NCI-H345 treated with DMSO at 0.1 percent for 48 hours (cell line): ENCODE measurements around the gene ARL6IP6.

Experiments
- DNase-seq: peaks from one replicate; lab custom pipeline; 2025; ENCODE audit not compliant: unreplicated experiment; lab: John Stamatoyannopoulos, UW

Gene ARL6IP6

DNA sequence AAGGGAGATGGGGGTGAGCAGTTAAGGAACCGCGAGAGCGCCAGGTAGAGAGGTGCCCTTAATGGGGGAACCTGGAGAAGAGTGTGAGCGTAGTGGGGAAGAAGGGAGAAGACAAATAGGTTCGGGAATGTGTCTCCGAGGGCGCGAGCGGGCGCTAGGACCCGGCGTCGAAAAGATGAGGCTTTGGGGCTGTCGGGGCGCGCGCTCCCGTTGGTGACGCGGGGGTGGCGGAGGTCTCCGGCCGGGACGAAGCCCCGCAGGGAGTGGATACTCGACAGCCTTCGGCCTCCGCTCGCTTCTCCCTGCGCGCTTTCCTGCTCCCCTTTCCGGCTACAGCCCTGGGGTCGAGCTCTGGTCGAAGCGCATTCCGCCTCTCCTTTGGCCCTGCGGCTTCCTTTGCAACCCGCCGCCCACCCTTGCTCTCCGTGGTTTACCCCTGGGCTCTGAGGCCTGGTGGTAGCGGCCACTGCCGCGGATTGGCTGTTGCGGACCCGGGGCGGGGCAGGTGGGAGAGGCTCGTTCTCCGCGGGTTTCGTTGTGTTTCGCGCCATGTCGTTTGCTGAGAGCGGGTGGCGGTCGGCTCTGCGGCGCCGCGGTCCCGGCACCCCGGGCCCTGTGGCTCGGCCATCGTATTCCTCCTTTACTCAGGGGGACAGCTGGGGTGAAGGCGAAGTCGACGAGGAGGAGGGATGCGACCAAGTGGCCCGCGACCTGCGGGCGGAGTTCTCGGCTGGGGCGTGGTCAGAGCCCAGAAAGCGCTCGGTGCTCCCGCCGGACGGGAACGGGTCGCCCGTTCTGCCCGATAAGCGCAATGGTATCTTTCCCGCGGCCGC lies at the start of gene ARL6IP6:
ARL6IP6 (plus strand) TSS at position 545 of the 833 bp plus-strand sequence; CDS start at position 550, 5 bp downstream.
- peak; percentile 93 for DNase-seq

GRCh38 chr2:152674334-152674733 lies 44.1 kb upstream of the ARL6IP6 start:
- DNase-seq: no peak

- no peak for DNase-seq
Measured at GRCh38 chr2:152676461-152676860, 42.0 kb upstream of the ARL6IP6 start.

- no peak for DNase-seq
Measured at GRCh38 chr2:152678808-152679207, 39.6 kb upstream of the ARL6IP6 start.

GRCh38 chr2:152682663-152683062 lies 35.8 kb upstream of the ARL6IP6 start:
- no peak for DNase-seq

DNA sequence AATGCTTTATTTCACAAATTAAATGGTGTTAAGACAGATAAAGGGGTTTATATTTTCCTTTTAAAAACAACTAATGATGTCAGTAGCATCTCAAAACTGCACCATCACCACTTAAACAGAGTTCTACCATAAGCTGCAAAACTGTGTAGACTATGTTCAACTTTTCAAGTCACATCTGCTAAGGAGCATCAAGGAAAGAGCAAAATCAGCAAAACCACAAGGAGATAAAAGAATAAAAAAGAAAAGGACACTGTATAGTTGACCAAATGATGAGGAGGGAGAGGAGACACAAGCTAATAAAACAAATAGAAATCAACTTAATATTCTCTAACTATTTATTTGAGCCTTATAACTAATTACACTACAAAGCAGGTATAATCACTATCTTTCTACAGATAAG lies 35.0 kb upstream of the ARL6IP6 start:
- no peak for DNase-seq

GRCh38 chr2:152686321-152686720 lies 32.1 kb upstream of the ARL6IP6 start:
- no peak for DNase-seq

DNA sequence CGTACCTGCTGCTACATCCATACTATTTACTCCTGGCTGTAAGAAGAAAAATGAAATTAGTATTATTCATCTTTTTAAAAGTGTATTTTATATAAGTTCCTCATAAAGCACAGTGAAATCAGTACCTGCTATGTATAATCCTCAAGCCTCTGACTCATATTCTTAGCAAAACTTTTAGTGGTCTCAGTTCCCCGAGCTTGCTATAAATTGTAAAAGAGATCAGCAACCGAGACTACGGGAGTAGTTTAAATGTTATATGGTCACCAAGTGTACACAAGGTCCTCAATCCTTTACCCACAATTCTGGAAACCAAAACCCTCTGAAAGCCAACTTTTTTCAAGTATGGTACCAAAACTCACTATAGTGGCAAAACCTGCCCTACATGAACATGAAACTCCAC lies 25.4 kb upstream of the ARL6IP6 start:
- no peak for DNase-seq

DNA sequence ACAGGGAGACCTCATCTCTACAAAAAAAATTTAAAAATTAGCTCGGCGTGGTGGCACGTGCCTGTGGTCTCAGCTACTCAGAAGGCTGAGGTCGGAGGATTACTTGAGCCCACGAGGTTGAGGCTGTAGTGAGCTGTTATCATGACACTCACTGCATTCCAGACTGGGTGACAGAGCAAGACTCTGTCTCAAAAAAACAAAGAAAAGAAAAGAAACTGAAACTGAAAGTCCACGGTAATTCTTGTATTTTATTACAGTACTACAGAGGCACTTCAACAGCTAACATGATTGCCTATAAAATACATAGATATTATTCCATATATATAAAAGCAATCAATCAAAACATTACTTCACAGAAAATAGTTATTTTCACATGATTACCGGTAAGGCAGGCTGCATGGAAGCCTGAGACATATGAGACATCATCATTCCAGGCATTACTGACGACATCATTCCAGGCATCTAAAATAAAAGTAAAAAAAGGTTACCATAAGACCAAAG lies 24.2 kb upstream of the ARL6IP6 start:
- no peak for DNase-seq

GRCh38 chr2:152695763-152696162 lies 22.7 kb upstream of the ARL6IP6 start:
- DNase-seq: no peak

DNA sequence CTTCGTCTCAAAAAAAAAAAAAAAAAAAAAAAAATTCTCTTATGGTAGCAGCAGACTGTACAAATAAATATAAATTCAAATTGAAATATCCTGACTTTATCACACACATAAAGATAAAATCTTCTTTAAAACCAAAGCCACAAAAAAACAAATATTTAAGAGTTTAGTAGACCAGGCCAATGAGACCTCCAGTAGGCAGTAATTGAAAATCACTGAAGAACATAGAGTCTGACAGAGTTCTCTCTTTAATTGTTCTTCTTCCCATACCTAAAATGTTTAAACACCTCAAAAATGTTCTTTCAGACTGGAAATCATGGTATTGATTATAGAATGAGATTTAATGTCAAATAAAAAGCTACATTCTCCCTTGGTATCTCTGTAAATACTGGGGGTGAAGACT lies 21.9 kb upstream of the ARL6IP6 start:
- DNase-seq: no peak

DNA sequence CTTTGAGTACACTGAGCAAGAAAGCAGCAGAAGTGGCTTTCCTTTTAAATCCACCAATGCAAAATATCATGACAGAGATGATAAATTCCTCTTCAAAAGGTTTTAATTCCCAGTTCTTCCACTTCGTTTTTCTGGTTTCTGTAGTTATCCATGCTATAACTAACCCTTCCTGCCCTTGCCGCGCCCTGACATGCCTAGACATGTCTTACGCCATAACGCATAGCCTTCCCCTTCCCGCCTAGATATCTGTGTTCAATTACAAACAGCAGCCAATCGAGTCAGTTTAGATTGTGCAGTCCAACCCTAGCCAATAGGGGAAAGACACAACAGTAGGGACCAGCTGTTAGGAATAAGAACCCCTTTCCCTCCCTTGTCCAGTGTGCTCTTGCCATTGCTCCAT lies 17.2 kb upstream of the ARL6IP6 start:
- no peak for DNase-seq

DNA sequence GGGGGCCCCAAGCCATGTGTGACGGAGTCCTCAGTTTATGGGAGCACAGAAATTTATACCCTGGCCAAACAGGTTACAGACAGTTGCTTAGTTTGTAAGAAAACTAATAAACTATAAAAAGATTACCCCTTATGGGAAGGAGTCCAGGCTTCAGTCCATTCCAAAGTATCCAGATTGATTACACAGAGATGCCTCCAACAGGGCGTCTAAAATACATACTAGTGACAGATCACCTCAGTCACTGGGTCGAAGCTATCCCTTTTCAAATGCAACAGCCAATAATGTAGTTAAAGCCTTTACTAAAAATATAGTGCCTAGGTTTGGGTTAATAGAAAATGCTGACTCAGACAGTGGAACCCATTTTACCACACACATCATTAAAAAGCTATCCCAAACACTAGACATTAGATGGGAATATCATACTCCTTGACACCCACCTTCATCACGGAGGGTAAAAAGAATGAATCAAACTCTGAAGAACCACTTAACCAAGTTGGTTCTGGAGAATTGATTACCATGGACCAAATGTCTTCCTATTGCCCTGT lies 11.9 kb upstream of the ARL6IP6 start:
- no peak for DNase-seq

DNA sequence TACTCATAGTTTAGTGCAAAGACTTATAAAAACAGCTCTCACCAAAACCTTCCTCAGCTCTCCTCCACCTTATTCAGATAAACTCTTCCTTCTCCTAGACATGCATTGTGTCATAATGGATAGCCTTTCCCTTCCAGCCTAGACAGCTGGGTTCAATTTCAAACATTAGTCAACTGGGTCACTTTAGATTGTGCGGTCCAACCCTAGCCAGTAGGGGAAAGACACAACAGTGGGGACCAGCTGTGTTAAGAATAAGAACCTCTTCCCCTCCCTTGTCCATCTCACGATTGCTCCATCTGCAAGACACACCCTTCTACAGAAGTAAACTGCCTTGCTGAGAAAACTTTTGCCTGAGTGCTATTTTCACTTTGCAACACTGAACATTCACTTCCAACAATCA lies 9.7 kb upstream of the ARL6IP6 start:
- DNase-seq: no peak

- no peak for DNase-seq
Measured at GRCh38 chr2:152710713-152711112, 7.7 kb upstream of the ARL6IP6 start.

GRCh38 chr2:152715112-152715511 lies 3.3 kb upstream of the ARL6IP6 start:
- DNase-seq: no peak

DNA sequence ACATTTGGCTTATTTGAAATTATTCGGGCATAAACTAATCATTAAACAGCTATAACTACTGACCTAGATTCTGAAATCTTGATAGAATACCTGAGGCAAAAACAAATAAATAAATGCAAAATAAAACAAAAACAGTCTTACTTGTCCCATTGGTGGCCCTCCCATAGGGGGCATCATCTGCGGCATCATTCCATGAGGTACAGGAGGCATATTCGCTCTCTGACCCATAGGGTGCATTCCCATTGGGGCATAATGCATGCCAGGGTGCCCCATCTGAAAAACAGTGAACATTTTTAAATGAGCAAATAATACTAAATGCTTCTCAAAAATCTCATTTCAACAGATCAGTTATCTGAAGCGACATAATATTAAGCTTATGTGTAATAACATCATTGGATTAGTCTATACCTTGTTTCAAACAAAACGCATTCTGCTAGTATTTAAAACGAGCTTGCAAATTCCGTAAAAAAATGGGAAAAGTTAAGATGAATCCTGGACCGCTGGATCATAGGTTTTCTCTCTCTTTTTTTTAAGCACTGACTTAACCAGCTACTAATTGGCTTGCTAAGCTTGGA lies 2.5 kb upstream of the ARL6IP6 start:
- DNase-seq: no peak

DNA sequence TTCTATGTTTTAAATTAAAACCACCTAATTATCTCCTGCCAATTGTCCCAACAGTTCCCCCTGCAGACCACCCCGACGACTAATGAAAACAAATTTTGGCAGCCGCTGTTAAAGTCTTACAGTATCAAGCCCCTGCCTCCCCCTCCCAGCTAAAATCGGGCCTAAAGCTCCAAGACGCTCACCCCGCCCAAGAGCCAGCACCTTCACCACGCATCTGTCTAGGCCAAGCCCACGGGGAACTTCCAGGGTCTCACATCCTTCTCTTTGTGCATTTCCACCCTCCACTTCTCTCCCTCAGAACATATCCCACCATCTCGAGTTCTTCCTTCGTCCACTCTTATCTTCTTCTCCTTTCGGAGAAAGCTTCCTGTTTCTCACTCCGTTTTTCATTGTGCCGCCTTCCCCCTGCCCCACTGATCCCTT lies 1.6 kb upstream of the ARL6IP6 start:
- DNase-seq: peak; percentile 26

DNA sequence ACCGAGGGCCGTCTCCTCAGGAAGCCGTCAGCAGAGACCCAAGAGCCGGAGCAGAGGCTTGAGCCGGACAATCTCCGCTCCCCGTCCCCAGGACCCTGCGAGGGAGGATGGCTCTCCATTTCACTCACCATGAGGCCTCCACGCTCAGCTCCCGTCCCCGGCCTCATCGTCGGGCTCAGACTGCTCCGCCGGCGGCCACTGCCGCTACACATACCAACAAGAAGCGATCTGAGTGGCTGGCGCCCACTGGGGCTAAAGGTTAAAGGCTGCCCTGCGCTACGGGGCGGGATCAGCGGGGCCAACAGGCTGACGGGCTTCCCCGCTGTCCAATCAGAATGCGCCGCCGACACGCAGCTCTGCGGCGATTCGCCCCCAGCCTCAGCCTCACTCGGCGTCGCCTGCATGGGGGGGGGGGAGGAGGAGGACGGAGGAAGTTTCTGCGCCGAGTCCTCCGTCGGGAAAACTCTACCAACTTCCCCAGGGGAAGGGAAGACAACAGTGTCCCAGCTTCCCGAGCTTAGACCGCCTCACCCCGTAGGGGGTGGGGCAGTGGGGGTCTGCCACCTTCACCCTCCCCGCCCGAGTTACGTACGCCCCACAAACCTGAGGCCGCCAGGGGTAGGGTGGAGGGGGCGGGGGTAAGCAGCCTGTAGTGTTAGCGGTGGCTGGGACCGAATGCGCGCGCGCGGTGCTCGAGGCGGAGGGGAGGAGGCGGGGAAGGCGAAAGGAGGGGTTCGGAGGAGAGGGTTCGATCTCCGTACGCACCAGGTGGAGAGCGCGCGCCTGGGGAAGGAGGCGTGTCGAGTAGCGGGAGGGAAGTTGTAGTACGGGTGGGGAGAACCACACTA lies 968 bp upstream of the ARL6IP6 start, which contains the start of gene PRPF40A:
PRPF40A (minus strand) TSS at position 234 of the 848 bp plus-strand sequence; CDS start at position 212, 22 bp downstream.
- peak; percentile 93 for DNase-seq

DNA sequence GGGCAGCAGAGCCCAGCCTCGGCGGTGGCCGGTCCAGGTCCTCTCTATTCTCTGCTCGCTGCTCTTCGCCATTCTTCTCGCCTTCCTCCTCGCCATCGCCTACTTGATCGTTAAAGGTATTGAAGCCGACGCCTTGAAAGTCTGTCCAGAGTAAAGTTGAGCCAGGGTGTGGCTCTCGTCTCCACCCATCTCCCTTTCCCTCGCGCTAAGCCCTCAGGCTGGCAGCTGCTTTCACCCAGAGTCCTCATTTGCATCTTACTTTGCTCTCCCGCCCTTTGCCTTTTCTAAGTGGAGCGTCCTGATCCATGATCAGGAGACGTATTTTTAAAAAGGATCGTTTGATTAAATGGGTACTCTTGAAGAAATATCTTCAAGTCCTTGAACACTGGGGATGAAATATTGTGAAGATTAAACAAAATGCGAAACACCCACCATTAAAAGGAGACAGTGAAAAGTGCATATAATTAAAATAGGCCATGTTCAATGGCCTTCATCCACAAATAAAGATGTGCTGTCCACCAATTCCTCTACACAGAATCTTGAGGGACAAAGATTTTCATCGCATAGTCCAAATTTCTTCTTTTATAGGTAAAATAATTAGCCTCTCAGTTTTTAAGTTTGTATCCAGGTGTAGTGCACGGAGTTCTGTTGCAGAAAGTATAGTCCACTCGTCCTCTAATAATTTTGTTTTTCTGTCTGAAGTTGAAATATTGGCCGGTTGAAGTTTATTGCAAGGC lies 657 bp downstream of the ARL6IP6 start:
- DNase-seq: peak; percentile 50
